ENCODE measurements around the gene SMCO2.

SMCO2 gene

GRCh38 chr12:27455589-27455988, 9.1 kb downstream of the SMCO2 start:
- DNase-seq (ENCODE audit: low read depth): no peak

DNA sequence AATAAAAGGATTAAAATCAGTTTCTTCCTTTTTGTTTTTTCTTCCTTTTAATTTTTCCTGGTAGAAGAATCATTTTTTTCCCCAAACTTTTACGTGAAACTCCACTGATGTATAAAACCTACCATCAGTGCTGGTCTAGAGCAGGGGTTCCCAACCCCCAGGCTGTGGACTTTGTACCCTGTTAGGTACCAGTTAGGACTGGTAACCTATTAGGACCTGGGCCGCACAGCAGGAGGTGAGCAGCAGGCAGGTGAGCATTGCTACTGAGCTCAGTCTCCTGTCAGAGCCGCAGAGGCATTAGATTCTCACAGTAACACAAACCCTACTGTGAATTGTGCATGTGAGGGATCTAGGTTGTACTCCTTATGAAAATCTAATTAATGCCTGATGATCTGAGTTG, 10.1 kb downstream of the SMCO2 start:
- DNase-seq (ENCODE audit: low read depth): no peak

GRCh38 chr12:27460471-27460978, 14.0 kb downstream of the SMCO2 start:
- no peak for DNase-seq (ENCODE audit: low read depth)

GRCh38 chr12:27462151-27462694, 15.7 kb downstream of the SMCO2 start:
- peak; percentile 38 for DNase-seq (ENCODE audit: low read depth)

DNA sequence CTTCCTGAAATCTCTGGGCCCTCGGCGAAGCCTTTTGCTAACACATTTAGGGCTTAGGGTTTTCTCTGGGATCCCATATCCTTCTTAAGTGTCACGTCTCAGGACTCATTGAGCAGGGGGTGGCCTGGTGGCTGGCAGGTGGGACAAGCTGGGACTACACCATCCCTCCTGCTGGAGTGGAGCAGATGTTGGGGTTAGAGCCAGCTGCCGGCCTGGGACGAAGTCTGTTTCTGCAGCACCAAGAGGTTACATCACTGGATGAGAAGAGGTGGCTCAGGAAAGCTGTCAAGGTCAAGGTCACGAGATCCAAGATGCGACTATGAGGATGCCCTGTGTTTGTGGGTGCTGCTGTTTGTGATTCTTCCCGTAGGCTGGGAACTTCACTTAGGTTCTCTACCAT, 16.3 kb downstream of the SMCO2 start:
- DNase-seq (ENCODE audit: low read depth): no peak

GRCh38 chr12:27463511-27464219, 17.1 kb downstream of the SMCO2 start:
- DNase-seq (ENCODE audit: low read depth): no peak

DNA sequence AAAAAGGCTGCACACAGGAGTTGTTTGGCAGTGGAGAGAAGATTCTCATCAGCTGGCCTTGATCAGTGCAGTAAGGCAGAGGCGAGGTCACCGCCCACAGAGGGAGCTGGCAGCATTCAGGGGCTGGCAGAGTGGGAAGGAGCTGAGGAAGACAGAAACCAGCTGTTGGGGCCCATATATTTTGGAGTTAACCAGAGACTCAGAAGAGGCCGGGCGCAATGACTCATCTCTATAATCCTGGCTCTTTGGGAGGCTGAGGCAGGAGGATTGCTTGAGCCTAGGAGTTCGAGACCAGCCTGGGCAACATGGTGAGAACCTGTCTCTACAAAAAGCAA, 17.7 kb downstream of the SMCO2 start:
- peak; percentile 33 for DNase-seq (ENCODE audit: low read depth)

GRCh38 chr12:27467641-27468040, 21.1 kb downstream of the SMCO2 start:
- no peak for DNase-seq (ENCODE audit: low read depth)

DNA sequence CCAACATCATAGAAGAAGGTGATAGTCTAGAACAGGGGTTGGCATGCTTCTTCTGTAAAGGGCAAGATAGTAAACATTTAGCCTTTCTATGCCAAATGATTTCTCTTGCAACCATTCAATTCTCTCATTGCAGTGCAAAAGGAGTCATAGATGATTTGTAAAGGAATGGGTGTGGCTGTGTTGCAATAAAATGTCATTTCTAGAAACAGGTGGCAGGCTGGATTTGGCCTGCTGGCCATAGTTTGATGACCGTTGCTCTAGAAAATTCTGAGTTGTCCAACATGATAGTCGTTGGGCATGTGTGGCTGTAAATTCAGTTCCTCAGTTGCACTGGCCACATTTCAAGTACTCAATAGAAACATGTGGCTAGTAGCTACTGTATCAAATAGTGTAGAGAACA, 21.7 kb downstream of the SMCO2 start:
- no peak for DNase-seq (ENCODE audit: low read depth)

DNA sequence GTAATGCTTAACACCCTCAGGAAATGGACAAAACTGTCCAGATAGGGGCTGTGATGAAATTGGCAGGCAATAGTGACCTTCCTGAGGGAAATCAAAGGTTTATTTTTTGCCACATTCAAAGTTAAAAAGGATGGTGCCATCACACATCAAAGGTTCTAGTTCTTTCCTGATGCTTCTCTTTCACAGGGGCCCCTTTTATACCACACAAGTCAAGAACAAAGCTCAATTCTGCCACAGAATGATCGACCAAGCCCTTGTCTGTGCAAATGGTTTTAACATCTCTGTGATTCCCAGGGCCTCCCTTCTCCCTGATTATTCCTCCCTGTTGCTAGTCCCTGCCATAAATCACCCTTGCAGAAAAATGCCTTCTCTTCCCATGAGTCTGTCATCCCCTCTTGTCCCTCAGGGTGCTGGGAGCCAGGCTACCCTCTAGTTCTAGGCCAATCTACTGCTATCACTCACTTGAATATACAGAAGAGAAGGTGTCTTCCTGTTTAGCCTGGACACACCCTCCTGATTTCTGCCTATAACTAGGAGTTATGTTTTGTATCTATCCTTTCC, 22.7 kb downstream of the SMCO2 start:
- no peak for DNase-seq (ENCODE audit: low read depth)

GRCh38 chr12:27472604-27473003, 26.1 kb downstream of the SMCO2 start:
- DNase-seq (ENCODE audit: low read depth): no peak

GRCh38 chr12:27474344-27474743, 27.8 kb downstream of the SMCO2 start:
- DNase-seq (ENCODE audit: low read depth): peak; percentile 76

DNA sequence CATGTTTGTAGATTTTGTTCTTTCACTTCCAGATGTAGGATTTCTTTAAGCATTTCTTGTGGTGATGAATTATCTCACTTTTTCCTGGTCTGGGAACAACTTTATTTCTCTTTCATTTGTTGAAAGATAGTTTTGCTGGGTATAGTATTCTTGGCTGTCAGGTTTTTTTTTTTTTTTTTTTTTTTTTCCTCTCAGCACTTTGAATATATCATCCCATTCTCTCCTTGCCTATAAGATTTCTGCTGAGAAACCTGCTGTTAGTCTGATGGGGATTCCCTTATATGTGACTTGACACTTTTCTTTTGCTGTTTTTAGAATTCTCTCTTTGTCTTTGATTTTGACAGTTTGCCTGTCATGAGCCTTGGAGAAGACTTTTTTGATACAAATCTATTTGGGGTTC, 30.5 kb downstream of the SMCO2 start:
- no peak for DNase-seq (ENCODE audit: low read depth)

GRCh38 chr12:27478949-27479348, 32.4 kb downstream of the SMCO2 start:
- DNase-seq (ENCODE audit: low read depth): no peak

- no peak for DNase-seq (ENCODE audit: low read depth)
Observed at GRCh38 chr12:27480016-27480415, 33.5 kb downstream of the SMCO2 start.

DNA sequence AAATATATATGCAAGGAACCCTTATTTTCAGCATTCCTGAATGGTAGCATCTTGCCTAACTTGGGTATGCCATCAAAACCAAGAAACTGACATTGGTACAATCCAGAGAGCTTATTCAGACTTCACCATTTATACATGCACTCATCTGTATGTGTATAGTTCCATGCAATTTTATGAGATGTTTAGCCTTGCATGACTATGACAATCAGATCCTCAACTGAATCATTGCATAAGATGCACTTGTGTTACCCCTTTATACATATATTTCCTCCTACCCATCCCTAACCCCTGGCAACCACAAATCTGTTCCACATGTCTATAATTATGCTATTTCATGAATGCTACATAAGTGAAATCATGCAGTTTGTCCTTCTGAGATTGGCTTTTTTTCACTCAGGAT, 40.4 kb downstream of the SMCO2 start:
- DNase-seq (ENCODE audit: low read depth): no peak

- DNase-seq (ENCODE audit: low read depth): no peak
Observed at GRCh38 chr12:27488479-27488878, 41.9 kb downstream of the SMCO2 start.

DNA sequence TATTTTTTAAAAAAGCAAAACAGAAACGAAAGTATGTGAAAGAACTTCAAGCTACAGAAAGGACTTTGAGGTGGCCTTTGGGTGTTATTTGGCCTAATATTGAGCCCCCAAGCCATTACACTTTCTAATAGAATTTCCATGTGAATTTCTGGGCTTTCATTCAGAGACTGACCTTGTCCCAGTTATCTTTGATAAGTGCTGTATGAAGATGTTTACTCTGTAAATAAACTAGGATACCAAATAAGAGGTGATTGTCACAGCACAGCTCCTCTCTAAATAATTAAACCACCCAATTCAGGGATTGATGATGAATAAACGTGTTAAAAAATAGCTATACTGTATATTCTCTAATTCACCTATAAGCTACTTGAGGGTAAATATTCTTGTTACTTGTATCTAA, 44.7 kb downstream of the SMCO2 start:
- no peak for DNase-seq (ENCODE audit: low read depth)

DNA sequence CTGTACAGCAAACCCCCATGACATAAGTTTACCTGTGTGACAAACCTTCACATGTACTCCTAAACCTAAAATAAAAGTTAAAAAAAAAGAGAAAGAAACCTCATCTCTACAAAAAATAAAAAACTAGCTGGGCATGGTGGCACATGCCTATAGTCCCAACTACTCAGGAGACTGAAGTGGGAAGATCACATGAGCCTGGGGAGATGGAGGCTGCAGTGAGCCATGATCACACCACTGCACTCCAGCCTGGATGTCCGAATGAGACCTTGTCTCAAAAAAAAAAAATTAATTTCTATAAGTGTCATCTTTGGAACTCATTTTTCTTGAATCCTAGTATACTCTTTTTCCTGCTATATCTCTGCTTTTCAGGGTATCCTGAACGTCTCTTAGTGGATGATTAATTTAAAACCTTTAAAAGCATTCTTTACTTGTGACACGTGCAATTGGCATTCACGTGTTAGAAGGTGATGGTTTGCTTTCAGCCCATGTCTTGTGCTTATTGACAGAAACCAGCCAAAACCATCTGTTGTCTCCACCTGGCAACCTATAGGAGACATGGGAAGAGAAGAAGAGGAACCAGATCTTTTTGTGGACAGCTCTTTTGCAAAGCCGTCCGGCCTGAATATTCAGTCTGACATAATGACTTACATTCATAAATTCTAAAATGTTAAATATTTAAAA, 46.9 kb downstream of the SMCO2 start:
- DNase-seq (ENCODE audit: low read depth): no peak

- DNase-seq (ENCODE audit: low read depth): no peak
Observed at GRCh38 chr12:27497446-27497845, 50.9 kb downstream of the SMCO2 start.

DNA sequence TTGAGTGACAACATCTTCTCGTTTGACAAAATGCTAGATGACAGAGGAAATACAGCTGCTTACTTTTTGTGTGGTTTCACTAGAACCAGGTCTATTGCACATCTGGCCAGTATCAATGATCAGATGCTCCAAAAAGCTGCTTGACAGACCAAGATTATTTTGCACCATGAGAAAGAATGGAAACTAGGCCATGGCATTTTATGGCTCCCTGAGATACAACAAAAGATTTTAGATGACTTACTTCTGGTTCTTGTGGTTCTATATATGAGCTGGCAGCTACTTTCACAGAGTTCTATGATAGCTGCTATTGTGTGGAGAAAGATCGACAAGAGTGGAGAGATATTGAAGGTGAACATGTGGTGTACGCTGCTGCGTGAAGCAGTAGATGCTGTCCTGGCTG, 51.6 kb downstream of the SMCO2 start:
- DNase-seq (ENCODE audit: low read depth): no peak

GRCh38 chr12:27498761-27499160, 52.2 kb downstream of the SMCO2 start:
- no peak for DNase-seq (ENCODE audit: low read depth)

- DNase-seq (ENCODE audit: low read depth): no peak
Observed at GRCh38 chr12:27499377-27499776, 52.8 kb downstream of the SMCO2 start.
